Measurements from ENCODE around the gene CPT1A. TPM values are rescaled to one million over a fixed set of nuclear protein-coding genes. Genes with fewer than 3 reads are reported as not detected.

CPT1A gene
- total RNA-seq, 2 donors from 2014 or later: 33.3 to 55.2 TPM

GRCh38 chr11:68772936-68773335 lies 68.8 kb downstream of the CPT1A start:
- no peak for DNase-seq (ENCODE audit: low spot score)
- H3K27me3 ChIP-seq (replicated peaks; ENCODE audit: insufficient read depth): no peaks in the 10 kb centered on the region
- H3K9me3 ChIP-seq: no peaks in the 10 kb centered on the region
- H3K4me3 ChIP-seq: no peak overlapping the region
- 94% methylated on average over 20 of the region's 20 CpGs for WGBS
- intact Hi-C loops (cut with DNase I): no loop called here
- H3K27ac ChIP-seq: no peak overlapping the region
- peaks cover 7 to 18% of the 10 kb centered on the region in 2 donors for H3K36me3 ChIP-seq
- H3K4me1 ChIP-seq (replicated peaks): no peaks in the 10 kb centered on the region
- TF ChIP-seq POLR2AphosphoS5 (IDR thresholded peaks at IDR 0.05): no peak

- no peak for DNase-seq (ENCODE audit: low spot score)
- TF ChIP-seq POLR2A (IDR thresholded peaks at IDR 0.05): no peak
- TF ChIP-seq, protein P1, sequence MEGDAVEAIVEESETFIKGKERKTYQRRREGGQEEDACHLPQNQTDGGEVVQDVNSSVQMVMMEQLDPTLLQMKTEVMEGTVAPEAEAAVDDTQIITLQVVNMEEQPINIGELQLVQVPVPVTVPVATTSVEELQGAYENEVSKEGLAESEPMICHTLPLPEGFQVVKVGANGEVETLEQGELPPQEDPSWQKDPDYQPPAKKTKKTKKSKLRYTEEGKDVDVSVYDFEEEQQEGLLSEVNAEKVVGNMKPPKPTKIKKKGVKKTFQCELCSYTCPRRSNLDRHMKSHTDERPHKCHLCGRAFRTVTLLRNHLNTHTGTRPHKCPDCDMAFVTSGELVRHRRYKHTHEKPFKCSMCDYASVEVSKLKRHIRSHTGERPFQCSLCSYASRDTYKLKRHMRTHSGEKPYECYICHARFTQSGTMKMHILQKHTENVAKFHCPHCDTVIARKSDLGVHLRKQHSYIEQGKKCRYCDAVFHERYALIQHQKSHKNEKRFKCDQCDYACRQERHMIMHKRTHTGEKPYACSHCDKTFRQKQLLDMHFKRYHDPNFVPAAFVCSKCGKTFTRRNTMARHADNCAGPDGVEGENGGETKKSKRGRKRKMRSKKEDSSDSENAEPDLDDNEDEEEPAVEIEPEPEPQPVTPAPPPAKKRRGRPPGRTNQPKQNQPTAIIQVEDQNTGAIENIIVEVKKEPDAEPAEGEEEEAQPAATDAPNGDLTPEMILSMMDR (IDR thresholded peaks at IDR 0.05): no peak
- TF ChIP-seq POLR2AphosphoS5 (IDR thresholded peaks at IDR 0.05): no peak
- Histone ChIP-seq H3K9me3 (no peaks in the 10 kb centered on the region), H3K27ac (no peak overlapping the region), H3K27me3 (replicated peaks; ENCODE audit: insufficient read depth) (no peaks in the 10 kb centered on the region), H3K4me3 (no peak overlapping the region), H3K4me1 (replicated peaks) (no peaks in the 10 kb centered on the region), H3K36me3 (peaks cover 7 to 12% of the 10 kb centered on the region in 2 donors)
- 82% methylated on average over 11 of the region's 12 CpGs for WGBS
- intact Hi-C loops (cut with DNase I): no loop called here
Observed at GRCh38 chr11:68770781-68771180, 70.9 kb downstream of the CPT1A start.

- H3K4me3 ChIP-seq: no peak overlapping the region
- intact Hi-C loops (cut with DNase I): no loop called here
- TF ChIP-seq POLR2A (IDR thresholded peaks at IDR 0.05): no peak
- no peak for TF ChIP-seq POLR2AphosphoS5 (IDR thresholded peaks at IDR 0.05)
- TF ChIP-seq, protein P1 (IDR thresholded peaks at IDR 0.05): no peak
- H3K36me3 ChIP-seq: peaks cover 4 to 7% of the 10 kb centered on the region in 2 donors
- WGBS: 91% methylated on average over 11 of the region's 11 CpGs
- no peak for DNase-seq (ENCODE audit: low spot score)
- H3K4me1 ChIP-seq (replicated peaks): no peaks in the 10 kb centered on the region
- no peaks in the 10 kb centered on the region for H3K9me3 ChIP-seq
- no peak overlapping the region for H3K27ac ChIP-seq
- H3K27me3 ChIP-seq (replicated peaks; ENCODE audit: insufficient read depth): no peaks in the 10 kb centered on the region
Observed at GRCh38 chr11:68767672-68768071, 74.0 kb downstream of the CPT1A start.

DNA sequence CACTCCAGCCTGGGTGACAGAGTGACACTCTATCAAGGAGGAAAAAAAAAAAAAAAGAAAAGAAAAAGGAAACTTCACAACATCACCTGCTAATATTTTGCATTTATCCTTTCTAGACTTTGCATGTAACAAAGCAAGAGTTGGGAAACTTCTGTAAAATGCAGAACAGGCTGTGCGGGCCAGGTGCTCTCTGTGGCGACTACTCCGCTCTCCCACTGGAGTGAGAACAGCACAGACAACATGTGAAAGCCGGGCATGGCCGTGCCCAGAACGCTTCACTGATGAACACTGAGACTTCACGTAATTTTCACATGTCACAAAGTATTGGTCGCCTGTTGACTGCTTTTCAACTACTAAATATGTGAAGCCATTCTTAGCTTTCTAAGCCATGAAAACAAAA lies 74.9 kb downstream of the CPT1A start:
- no peak for DNase-seq (ENCODE audit: low spot score)
- H3K4me1 ChIP-seq (replicated peaks): no peaks in the 10 kb centered on the region
- TF ChIP-seq, protein P1 (IDR thresholded peaks at IDR 0.05): no peak
- TF ChIP-seq POLR2A (IDR thresholded peaks at IDR 0.05) (no peak), POLR2AphosphoS5 (IDR thresholded peaks at IDR 0.05) (no peak)
- 95% methylated on average over 8 of the region's 8 CpGs for WGBS
- intact Hi-C loops (cut with DNase I): no loop called here
- no peaks in the 10 kb centered on the region for H3K27me3 ChIP-seq (replicated peaks; ENCODE audit: insufficient read depth)
- no peak overlapping the region for H3K27ac ChIP-seq
- H3K9me3 ChIP-seq: no peaks in the 10 kb centered on the region
- peaks cover 0 to 9% of the 10 kb centered on the region in 2 donors for H3K36me3 ChIP-seq
- H3K4me3 ChIP-seq: no peak overlapping the region

- intact Hi-C loops (cut with DNase I): no loop called here
- DNase-seq (ENCODE audit: low spot score): no peak
- H3K36me3 ChIP-seq: peaks cover 0 to 5% of the 10 kb centered on the region in 2 donors
Observed at GRCh38 chr11:68764746-68765145, 77.0 kb downstream of the CPT1A start.

More at GRCh38 chr11:68764746-68765145, 77.0 kb downstream of the CPT1A start:
- TF ChIP-seq, protein P1 (IDR thresholded peaks at IDR 0.05): no peak
- no peak for TF ChIP-seq POLR2A (IDR thresholded peaks at IDR 0.05)
- no peak for TF ChIP-seq POLR2AphosphoS5 (IDR thresholded peaks at IDR 0.05)
- Histone ChIP-seq H3K9me3 (no peaks in the 10 kb centered on the region), H3K27ac (no peak overlapping the region), H3K4me1 (replicated peaks) (no peaks in the 10 kb centered on the region), H3K4me3 (no peak overlapping the region), H3K27me3 (replicated peaks; ENCODE audit: insufficient read depth) (no peaks in the 10 kb centered on the region)
- WGBS: 85% methylated on average over 16 of the region's 16 CpGs

All from prostate gland (tissue), 2 donors.